Large intestine (tissue), 3 donors: Measurements from ENCODE around the gene SORCS3. TPM values are rescaled to one million over a fixed set of nuclear protein-coding genes. Genes with fewer than 3 reads are reported as not detected.

Experiments used
- DNase-seq, 2 donors: peaks; one replicate each; pipeline versions ENCODE4 v3.0.0 to v3.0.0-alpha.2; 2013
- H3K27ac ChIP-seq: one replicate; pipeline ENCODE4 v1.5.1; 2013; ENCODE audit warnings: low read length
- H3K27me3 ChIP-seq: 2 replicates; pipeline ENCODE4 v1.6.1; 2013; ENCODE audit warnings: low read length; ENCODE audit not compliant: control insufficient read depth, insufficient read depth
- H3K36me3 ChIP-seq: 2 replicates; pipeline ENCODE4 v1.6.1; 2013; ENCODE audit warnings: low read length; ENCODE audit not compliant: control insufficient read depth, insufficient read depth
- H3K4me1 ChIP-seq: one replicate; pipeline ENCODE4 v1.6.1; 2013; ENCODE audit warnings: low read length; ENCODE audit not compliant: control insufficient read depth, insufficient read depth
- H3K4me3 ChIP-seq: one replicate; pipeline ENCODE4 v1.5.1; 2013; ENCODE audit warnings: low read length
- H3K9me3 ChIP-seq: one replicate; pipeline ENCODE4 v1.6.1; 2013; ENCODE audit warnings: mild to moderate bottlenecking, low read depth, low read length, moderate library complexity; ENCODE audit not compliant: control insufficient read depth
- WGBS: methylation state at CpG from one replicate; pipeline ENCODE4 v1.1.5; 2013; ENCODE audit warnings: low lambda C conversion rate; ENCODE audit not compliant: insufficient coverage; 5-methylcytosine and 5-hydroxymethylcytosine counted together
- polyA plus RNA-seq: library from polyadenylated mRNA; unstranded; fragments of 120-200 nt; gene quantifications from one replicate; pipeline ENCODE4 v1.2.1, GENCODE V29; 2013

SORCS3 gene
- polyA plus RNA-seq, 1 donor: 1.7 TPM

DNA sequence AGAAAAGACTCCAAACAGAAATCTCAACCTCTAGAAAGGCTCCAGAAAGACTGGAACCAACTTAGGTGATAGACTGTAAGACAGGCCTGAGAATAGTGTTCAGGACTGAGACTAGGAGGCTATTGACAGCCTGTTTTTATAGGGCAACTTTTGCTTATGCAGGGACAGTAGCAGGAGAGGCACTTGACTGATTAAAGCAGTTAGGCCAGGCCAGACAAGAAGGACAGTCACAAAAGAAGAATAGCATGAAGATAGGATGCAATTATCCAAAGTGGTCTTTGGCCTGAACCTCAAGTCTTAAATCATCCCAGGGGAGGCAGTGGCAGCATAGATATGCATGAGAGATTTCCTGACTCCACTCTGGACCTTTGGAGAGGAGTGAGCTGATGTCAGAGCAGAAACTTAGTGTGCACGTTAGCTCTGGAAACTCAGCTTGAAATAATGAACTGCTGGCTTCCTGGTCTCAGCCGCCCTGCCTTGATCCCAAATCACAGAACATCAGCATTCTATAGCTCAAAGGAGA, 290.6 kb downstream of the SORCS3 start:
- no CpG with 5 or more reads among the region's 2 CpGs for WGBS
- no peak for DNase-seq

DNA sequence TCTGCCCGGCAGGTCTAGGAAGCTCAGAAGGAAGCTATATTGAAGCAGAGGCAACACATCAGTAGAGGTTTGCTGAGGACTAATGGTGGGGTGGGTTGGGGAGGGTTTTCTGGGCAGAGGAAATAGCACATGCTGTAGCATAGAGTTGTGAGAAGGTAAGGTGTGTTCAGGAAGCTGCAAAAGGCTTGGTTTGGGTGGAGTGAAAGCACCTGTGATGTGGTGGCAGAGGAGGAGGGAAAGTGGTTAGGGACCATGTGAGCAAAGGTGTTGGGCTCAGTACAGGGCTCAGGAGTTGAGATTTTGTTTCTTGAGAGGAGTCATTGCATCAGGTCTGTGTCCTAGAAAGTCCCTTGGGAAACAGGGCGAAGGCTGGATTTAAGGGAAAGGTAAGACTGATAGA, 294.6 kb downstream of the SORCS3 start:
- no peaks in the 10 kb centered on the region for H3K9me3 ChIP-seq
- no peaks in the 10 kb centered on the region for H3K4me1 ChIP-seq
- H3K27ac ChIP-seq: no peak overlapping the region
- H3K27me3 ChIP-seq: no peaks in the 10 kb centered on the region
- WGBS: 80% methylated on average over 1 of the region's 2 CpGs
- no peak overlapping the region for H3K4me3 ChIP-seq
- H3K36me3 ChIP-seq: no peaks in the 10 kb centered on the region
- DNase-seq: no peak

More for the DNA sequence above, 290.6 kb downstream of the SORCS3 start:
- no peaks in the 10 kb centered on the region for H3K36me3 ChIP-seq
- no peaks in the 10 kb centered on the region for H3K4me1 ChIP-seq
- no peak overlapping the region for H3K27ac ChIP-seq
- H3K27me3 ChIP-seq: no peaks in the 10 kb centered on the region
- H3K4me3 ChIP-seq: no peak overlapping the region
- no peaks in the 10 kb centered on the region for H3K9me3 ChIP-seq

DNA sequence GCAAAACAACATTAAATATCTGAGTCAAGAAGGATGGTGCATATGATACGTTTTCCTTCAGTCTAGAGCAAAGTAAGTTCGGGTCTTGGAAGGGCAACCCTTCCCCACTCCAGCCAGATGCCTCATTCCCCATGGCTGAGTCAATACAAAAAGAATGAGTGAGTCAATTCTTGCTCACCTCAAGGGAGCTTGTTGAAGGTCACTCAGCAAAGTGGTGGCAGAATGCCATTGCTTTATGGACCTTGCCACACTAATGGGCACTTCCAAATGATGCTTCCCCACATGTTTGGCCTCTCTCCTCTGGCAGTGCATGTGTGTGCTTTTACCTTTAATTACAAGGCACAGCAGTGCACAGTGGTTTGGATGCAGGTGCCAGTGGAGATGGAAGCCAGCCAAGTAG, 296.5 kb downstream of the SORCS3 start:
- Histone ChIP-seq H3K36me3 (no peaks in the 10 kb centered on the region), H3K27me3 (no peaks in the 10 kb centered on the region), H3K4me3 (no peak overlapping the region), H3K27ac (no peak overlapping the region), H3K9me3 (no peaks in the 10 kb centered on the region), H3K4me1 (no peaks in the 10 kb centered on the region)
- DNase-seq: no peak
- no CpG with 5 or more reads among the region's 2 CpGs for WGBS

DNA sequence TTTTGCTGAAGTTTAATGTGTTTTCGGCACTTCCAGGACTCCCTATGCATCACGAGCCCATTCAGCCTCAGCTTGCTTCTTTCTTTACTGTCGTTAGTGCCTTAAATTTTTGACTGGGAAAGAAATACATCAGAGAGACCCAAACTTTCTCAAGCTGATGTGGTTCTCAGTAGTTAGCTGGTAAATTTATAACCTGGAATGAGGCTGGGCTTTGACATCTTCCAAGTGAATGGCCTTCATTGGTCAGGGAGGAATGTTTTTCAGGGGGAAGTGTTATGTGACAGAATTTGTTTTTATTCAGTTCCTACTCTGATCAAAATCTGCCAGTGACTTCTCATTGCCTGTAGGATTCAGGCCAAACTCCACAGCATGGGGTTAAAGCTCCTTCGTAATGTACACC, 296.9 kb downstream of the SORCS3 start:
- Histone ChIP-seq H3K27ac (no peak overlapping the region), H3K27me3 (no peaks in the 10 kb centered on the region), H3K36me3 (no peaks in the 10 kb centered on the region), H3K4me1 (no peaks in the 10 kb centered on the region), H3K4me3 (no peak overlapping the region), H3K9me3 (no peaks in the 10 kb centered on the region)
- DNase-seq: no peak
- WGBS: 100% methylated on average over 1 of the region's 4 CpGs

DNA sequence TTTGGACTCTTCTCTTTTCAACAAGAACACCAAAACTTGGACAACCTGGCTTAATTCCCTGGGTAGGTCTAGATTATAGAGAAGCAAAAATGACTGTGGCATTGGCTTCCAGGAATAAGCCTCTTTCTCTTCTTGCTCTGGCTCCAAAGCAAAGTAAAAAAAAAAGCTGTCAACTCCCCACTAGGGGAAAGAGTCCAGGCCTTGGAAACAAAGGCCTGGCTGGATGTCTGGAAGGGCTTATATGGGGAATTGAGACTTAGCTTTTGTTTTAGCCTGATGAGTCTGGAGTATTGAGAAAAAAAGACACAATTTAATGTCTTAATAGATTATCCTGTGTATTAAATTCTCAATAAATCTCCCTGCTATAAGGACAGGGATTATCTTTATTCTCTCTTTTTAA, 300.6 kb downstream of the SORCS3 start:
- Histone ChIP-seq H3K4me3 (no peak overlapping the region), H3K27ac (no peak overlapping the region), H3K36me3 (no peaks in the 10 kb centered on the region), H3K27me3 (no peaks in the 10 kb centered on the region), H3K9me3 (no peaks in the 10 kb centered on the region), H3K4me1 (no peaks in the 10 kb centered on the region)
- no peak for DNase-seq

DNA sequence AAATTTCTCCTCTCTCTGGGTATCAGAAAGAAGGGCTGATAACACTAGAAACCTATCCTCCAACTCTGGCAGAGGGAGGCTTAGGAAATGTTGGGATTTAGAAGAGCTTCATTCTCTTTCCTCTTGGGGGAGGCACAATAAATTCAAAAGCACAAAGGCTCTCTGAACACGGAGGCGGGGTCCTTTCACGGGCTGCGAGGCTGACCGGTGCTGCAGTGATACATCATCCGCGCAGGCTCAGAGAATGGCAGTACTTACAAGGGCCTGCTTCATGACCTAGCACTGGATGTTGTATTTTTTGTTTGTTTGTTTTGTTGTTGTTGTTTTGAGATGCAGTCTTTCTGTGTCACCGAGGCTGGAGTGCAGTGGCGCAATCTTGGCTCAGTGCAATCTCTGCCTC, 306.2 kb downstream of the SORCS3 start:
- DNase-seq: no peak
- Histone ChIP-seq H3K27me3 (no peaks in the 10 kb centered on the region), H3K4me3 (no peak overlapping the region), H3K9me3 (no peaks in the 10 kb centered on the region), H3K27ac (no peak overlapping the region), H3K4me1 (no peaks in the 10 kb centered on the region), H3K36me3 (no peaks in the 10 kb centered on the region)
- no CpG with 5 or more reads among the region's 9 CpGs for WGBS

DNA sequence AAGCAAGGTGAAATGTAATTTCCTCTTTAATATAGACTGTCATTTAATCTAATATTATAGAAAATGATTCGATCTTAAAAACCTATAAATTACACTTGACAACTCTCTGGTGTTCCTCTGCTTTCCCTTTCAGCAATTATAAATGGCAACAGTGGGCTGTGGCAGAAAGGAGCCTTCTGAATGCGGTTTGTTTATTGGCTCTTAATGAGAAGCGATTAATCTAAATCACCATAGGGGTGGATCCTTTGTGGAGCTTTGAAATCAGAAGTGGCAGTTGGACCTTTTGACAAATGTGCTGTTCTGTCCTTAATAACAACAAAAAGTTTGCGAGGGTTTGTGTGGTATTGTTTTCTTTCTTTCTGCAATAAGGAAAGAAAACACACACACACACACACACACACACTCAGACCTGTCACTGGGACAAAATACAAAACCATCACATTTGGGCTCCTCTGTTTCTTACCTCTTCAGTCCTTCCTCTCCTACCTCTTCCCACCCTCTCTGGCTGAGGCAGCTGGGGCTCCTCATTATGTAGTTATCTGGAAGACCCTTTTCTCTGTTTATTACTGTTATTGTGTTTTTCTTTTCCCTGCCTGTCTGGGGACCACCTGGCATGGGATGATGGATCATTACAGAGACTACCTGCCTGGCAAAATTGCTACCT, 316.2 kb downstream of the SORCS3 start:
- DNase-seq: no peak
- H3K4me3 ChIP-seq: no peak overlapping the region
- H3K27me3 ChIP-seq: no peaks in the 10 kb centered on the region
- H3K27ac ChIP-seq: no peak overlapping the region
- H3K36me3 ChIP-seq: no peaks in the 10 kb centered on the region
- H3K4me1 ChIP-seq: no peaks in the 10 kb centered on the region
- 89% methylated on average over 1 of the region's 4 CpGs for WGBS
- H3K9me3 ChIP-seq: no peaks in the 10 kb centered on the region

DNA sequence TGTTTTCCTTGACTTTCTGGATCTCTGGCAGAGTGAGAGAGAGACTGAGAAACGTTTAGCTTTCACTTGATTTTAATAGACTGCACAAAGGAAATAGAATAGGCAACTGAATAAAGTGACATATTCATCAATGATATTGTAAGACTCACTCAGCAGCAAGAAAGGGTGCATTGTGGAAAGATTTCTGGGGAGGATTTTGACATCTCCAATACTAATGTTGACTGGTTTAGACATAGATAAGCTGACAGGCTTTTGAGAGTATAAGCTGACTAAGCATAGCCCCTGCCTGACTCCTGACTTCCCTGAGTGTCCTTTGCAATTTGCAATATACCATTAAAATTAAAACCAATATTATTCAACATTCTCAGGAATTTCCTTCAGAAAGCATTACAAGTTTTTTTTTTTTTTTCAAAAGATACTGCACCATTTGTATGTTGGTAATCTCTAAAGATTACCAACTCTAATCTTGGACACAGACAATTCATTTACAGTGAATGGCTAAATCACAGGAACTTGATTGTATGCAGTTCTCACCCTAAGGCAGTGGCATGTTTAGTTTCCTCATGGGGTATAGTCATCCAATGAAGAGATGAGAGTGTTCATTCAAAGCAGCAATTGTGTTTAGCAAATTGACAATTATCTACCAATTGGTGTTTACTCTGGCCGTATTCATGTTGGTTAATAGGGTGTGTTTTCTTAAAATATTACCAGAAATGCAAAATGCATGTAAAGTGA, 325.6 kb downstream of the SORCS3 start:
- H3K9me3 ChIP-seq: no peaks in the 10 kb centered on the region
- no peak overlapping the region for H3K27ac ChIP-seq
- no peaks in the 10 kb centered on the region for H3K36me3 ChIP-seq
- no CpG with 5 or more reads among the region's 2 CpGs for WGBS
- no peaks in the 10 kb centered on the region for H3K4me1 ChIP-seq
- H3K27me3 ChIP-seq: no peaks in the 10 kb centered on the region
- H3K4me3 ChIP-seq: no peak overlapping the region
- DNase-seq: no peak

DNA sequence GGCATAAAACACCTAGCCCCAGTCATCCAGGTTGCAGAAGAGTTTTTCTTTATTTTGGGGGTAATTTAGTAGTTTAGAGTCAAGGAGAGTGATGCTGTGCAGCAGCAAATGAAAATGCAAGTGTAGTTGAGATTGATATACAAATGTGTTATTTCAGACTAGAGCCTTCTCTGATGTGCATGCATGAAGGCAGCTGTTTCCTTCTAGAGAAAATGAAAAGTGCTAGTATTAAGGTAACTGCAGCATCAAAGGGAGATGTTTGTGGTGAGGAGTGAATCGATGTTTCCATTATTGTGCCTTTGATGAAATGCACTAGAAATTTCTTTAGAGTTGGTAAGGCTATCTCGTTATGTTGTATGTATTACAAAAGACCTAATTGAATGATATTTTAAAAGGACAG, 339.3 kb downstream of the SORCS3 start:
- Histone ChIP-seq H3K4me1 (no peaks in the 10 kb centered on the region), H3K9me3 (no peaks in the 10 kb centered on the region), H3K27me3 (no peaks in the 10 kb centered on the region), H3K27ac (no peak overlapping the region), H3K36me3 (no peaks in the 10 kb centered on the region), H3K4me3 (no peak overlapping the region)
- DNase-seq: no peak
- WGBS: no CpG with 5 or more reads among the region's 2 CpGs

DNA sequence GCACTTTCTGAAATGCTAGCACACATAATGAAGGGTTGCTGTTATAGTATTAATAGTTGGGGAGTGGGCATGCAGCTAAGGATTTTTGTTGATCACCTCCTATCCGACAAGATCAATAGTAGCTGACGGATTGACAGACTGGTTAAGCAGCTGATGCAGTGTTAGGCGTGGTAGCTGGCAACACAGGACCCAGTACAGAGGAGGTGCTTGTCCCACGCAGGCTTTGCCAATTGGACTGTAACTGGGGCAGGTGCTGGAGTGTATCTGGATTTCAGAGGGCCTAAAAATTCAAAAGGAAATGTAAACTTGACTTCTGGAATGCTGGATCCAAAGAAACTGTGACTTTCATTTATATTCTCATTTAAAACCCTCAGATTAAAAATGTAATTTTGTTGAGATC, 340.9 kb downstream of the SORCS3 start:
- H3K36me3 ChIP-seq: no peaks in the 10 kb centered on the region
- DNase-seq: no peak
- no peak overlapping the region for H3K4me3 ChIP-seq
- no peaks in the 10 kb centered on the region for H3K27me3 ChIP-seq
- no CpG with 5 or more reads among the region's 4 CpGs for WGBS
- no peaks in the 10 kb centered on the region for H3K4me1 ChIP-seq
- H3K9me3 ChIP-seq: no peaks in the 10 kb centered on the region
- H3K27ac ChIP-seq: no peak overlapping the region

DNA sequence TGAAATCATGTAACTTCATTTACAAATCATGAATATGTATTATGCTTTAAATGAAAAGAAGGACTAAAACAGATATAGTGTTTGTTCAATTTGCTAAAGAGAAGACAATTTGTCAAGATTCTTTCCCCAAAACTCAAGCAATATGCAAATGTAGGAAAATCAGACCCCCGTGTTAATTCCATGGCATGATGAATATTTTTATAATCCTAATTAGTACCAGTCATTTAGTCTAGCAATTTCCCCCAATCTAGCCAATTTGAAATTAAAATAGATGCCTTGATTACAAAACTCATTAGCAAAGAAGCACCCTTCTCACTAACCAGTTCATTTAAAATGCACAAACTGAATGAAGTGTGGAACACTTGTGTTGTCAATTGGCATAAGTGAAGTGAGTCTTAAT, 347.6 kb downstream of the SORCS3 start:
- Histone ChIP-seq H3K4me1 (no peaks in the 10 kb centered on the region), H3K9me3 (no peaks in the 10 kb centered on the region), H3K27ac (no peak overlapping the region), H3K36me3 (no peaks in the 10 kb centered on the region), H3K27me3 (no peaks in the 10 kb centered on the region), H3K4me3 (no peak overlapping the region)
- DNase-seq: no peak
- WGBS: no CpG with 5 or more reads among the region's 1 CpG
